HCT116 (cell line): ENCODE measurements around the gene COBL. TPM values are rescaled to one million over a fixed set of nuclear protein-coding genes. Genes with fewer than 3 reads are reported as not detected.

Experiments
- ATAC-seq: fragments of 200-7000 bp; cut with Tn5 transposase; 2 replicates; pipeline ENCODE4 v1.9.1; 2020; ENCODE audit warnings: mild to moderate bottlenecking, moderate library complexity
- BruUV-seq: library from RNA; stranded (reverse); fragments of 400-500 nt; replicated peaks from 2 replicates; lab custom pipeline; 2021; lab: Mats Ljungman, UMichigan
- CTCF ChIA-PET: fragments of 300-600 bp; sonication (Branson Sonifier 250); formaldehyde crosslinking; loops from one replicate; lab custom pipeline; 2021; ENCODE audit warnings: antibody characterized with exemption; lab: Charles Lee
- POLR2A ChIA-PET: fragments of 300-600, 350-600 bp; sonication (Branson Sonifier 250); formaldehyde crosslinking; loops from one replicate; lab custom pipeline; 2021; ENCODE audit warnings: antibody characterized with exemption; lab: Charles Lee
- RAD21 ChIA-PET, 2 experiments: fragments of 300-600 bp; sonication (Branson Sonifier 250); formaldehyde crosslinking; loops; one replicate each; lab custom pipeline; 2023; ENCODE audit warnings: low total read pairs in 2 of 2; ENCODE audit not compliant: uncharacterized antibody in 2 of 2, unreplicated experiment in 2 of 2, low non-redundant PET in 1 of 2; lab: Charles Lee
- DNase-seq: peaks from one replicate; pipeline ENCODE4 v3.0.0-alpha.2; 2010; ENCODE audit warnings: low read depth, low spot score
- H2AFZ ChIP-seq: fragments of 200-600 bp; shearing (Covaris generic), sonication (generic); 2 replicates; pipeline ENCODE4 v1.6.1; 2017; ENCODE audit warnings: low read depth, mixed run types, mixed read lengths, antibody characterized with exemption, low read length; ENCODE audit not compliant: poor library complexity, severe bottlenecking
- H3K27ac ChIP-seq: 2 replicates; pipeline ENCODE4 v1.5.1; 2012; ENCODE audit warnings: low read depth, low read length
- H3K27me3 ChIP-seq: fragments of 200-600 bp; sonication (generic); 2 replicates; pipeline ENCODE4 v1.6.1; 2016; ENCODE audit warnings: mixed run types, low read length, mixed read lengths; ENCODE audit not compliant: insufficient read depth
- H3K36me3 ChIP-seq, 2 experiments: fragments of 200-500 bp in 1 of 2; fragments of 200-600 bp in 1 of 2; sonication (Bioruptor generic) in 1 of 2; sonication (generic) in 1 of 2; 2 replicates each; pipeline versions ENCODE4 v1.5.1 to v1.6.1; 2014 to 2016; ENCODE audit warnings: low read length in 2 of 2, inconsistent platforms in 1 of 2, mixed read lengths in 1 of 2, mixed run types in 1 of 2; ENCODE audit not compliant: insufficient read depth in 2 of 2, control insufficient read depth in 1 of 2
- H3K4me1 ChIP-seq, 2 experiments: fragments of 200-600 bp in 1 of 2; sonication (generic) in 1 of 2; 2 replicates each; pipeline versions ENCODE4 v1.5.1 to v1.6.1; 2012 to 2017; ENCODE audit warnings: low read length in 2 of 2, inconsistent platforms in 1 of 2, mild to moderate bottlenecking in 1 of 2, mixed read lengths in 1 of 2, mixed run types in 1 of 2, moderate library complexity in 1 of 2; ENCODE audit not compliant: insufficient read depth in 2 of 2, control insufficient read depth in 1 of 2
- H3K4me2 ChIP-seq: fragments of 200-600 bp; sonication (generic); 2 replicates; pipeline ENCODE4 v1.6.1; 2017; ENCODE audit warnings: mixed run types, low read length, mixed read lengths
- H3K4me3 ChIP-seq, 2 experiments: fragments of 200-600 bp in 1 of 2; sonication (generic) in 1 of 2; replicated peaks in 1 of 2; 2 replicates each; pipeline ENCODE4 v1.5.1; 2011 to 2016; ENCODE audit warnings: low read length in 2 of 2, control low read depth in 1 of 2, low read depth in 1 of 2, mild to moderate bottlenecking in 1 of 2, mixed read lengths in 1 of 2, mixed run types in 1 of 2
- H3K79me2 ChIP-seq: fragments of 200-600 bp; sonication (generic); 2 replicates; pipeline ENCODE4 v1.6.1; 2017; ENCODE audit warnings: mild to moderate bottlenecking, mixed run types, low read length, moderate library complexity, mixed read lengths; ENCODE audit not compliant: insufficient read depth
- H3K9ac ChIP-seq: fragments of 200-600 bp; sonication (generic); 2 replicates; pipeline ENCODE4 v1.6.1; 2016; ENCODE audit warnings: low read length, mixed read lengths
- H3K9me2 ChIP-seq: fragments of 200-600 bp; sonication (generic), shearing (Covaris generic); 2 replicates; pipeline ENCODE4 v1.6.1; 2017; ENCODE audit warnings: mixed run types, mild to moderate bottlenecking, moderate library complexity; ENCODE audit not compliant: insufficient read depth
- H3K9me3 ChIP-seq, 2 experiments: fragments of 200-500 bp in 1 of 2; fragments of 200-600 bp in 1 of 2; sonication (Bioruptor generic) in 1 of 2; sonication (generic) in 1 of 2; 2 replicates each; pipeline ENCODE4 v1.6.1; 2014 to 2017; ENCODE audit warnings: low read length in 2 of 2, mixed read lengths in 2 of 2, inconsistent platforms in 1 of 2, low read depth in 1 of 2, mild to moderate bottlenecking in 1 of 2, mixed run types in 1 of 2, moderate library complexity in 1 of 2; ENCODE audit not compliant: control insufficient read depth in 1 of 2, insufficient read depth in 1 of 2
- H4K20me1 ChIP-seq: fragments of 200-600 bp; sonication (generic), shearing (Covaris generic); 2 replicates; pipeline ENCODE4 v1.6.1; 2017; ENCODE audit warnings: mixed run types, mild to moderate bottlenecking, moderate library complexity; ENCODE audit not compliant: insufficient read depth
- ELF1 ChIP-seq: IDR thresholded peaks from 2 replicates; pipeline ENCODE4 v1.6.1; 2012; ENCODE audit warnings: low read depth, borderline replicate concordance
- EZH2phosphoT487 ChIP-seq: fragments of 200-600 bp; IDR thresholded peaks from 2 replicates; pipeline ENCODE4 v1.6.1; 2018; ENCODE audit warnings: antibody characterized with exemption, borderline replicate concordance
- FOSL1 ChIP-seq: IDR thresholded peaks from 2 replicates; pipeline ENCODE4 v1.6.1; 2012; ENCODE audit warnings: low read depth
- POLR2AphosphoS5 ChIP-seq: IDR thresholded peaks from 2 replicates; pipeline ENCODE4 v1.6.1; 2011; ENCODE audit warnings: mild to moderate bottlenecking, low read depth, low read length, moderate library complexity
- RAD21 ChIP-seq: IDR thresholded peaks from 2 replicates; pipeline ENCODE4 v1.6.1; 2012; ENCODE audit warnings: low read depth, mild to moderate bottlenecking
- SIN3A ChIP-seq: IDR thresholded peaks from 2 replicates; pipeline ENCODE4 v1.6.1; 2012; ENCODE audit warnings: low read depth
- ZNF274 ChIP-seq: fragments of 200-500 bp; sonication (Bioruptor generic); IDR thresholded peaks from 2 replicates; pipeline ENCODE4 v1.6.1; 2014; ENCODE audit warnings: mild to moderate bottlenecking, low read depth, low read length, inconsistent platforms
- intact Hi-C: fragments of 100-400 bp; cut with micrococcal nuclease; formaldehyde crosslinking; loops from 2 replicates; pipeline ENCODE4 v1.10.0; 2022
- total RNA-seq: library from RNA; stranded (reverse); gene quantifications from one replicate; pipeline ENCODE4 v1.2.1, GENCODE V29; 2021; ENCODE audit not compliant: unreplicated experiment
- TF ChIP-seq, protein P1 (sequence below): IDR thresholded peaks from 2 replicates; pipeline ENCODE4 v1.6.1; 2012; ENCODE audit warnings: low read depth
- TF ChIP-seq, protein P2 (sequence below): IDR thresholded peaks from 2 replicates; pipeline ENCODE4 v1.6.1; 2012
- TF ChIP-seq, protein P3 (sequence below): IDR thresholded peaks from 2 replicates; pipeline ENCODE4 v1.6.1; 2011; ENCODE audit warnings: mild to moderate bottlenecking, low read length, moderate library complexity; ENCODE audit not compliant: insufficient replicate concordance; ENCODE audit errors: extremely low read depth
- TF ChIP-seq, protein P4 (sequence below): IDR thresholded peaks from 2 replicates; pipeline ENCODE4 v1.6.1; 2012

Gene COBL
- total RNA-seq, 1 experiment from 2014 or later = 19.3 TPM

DNA sequence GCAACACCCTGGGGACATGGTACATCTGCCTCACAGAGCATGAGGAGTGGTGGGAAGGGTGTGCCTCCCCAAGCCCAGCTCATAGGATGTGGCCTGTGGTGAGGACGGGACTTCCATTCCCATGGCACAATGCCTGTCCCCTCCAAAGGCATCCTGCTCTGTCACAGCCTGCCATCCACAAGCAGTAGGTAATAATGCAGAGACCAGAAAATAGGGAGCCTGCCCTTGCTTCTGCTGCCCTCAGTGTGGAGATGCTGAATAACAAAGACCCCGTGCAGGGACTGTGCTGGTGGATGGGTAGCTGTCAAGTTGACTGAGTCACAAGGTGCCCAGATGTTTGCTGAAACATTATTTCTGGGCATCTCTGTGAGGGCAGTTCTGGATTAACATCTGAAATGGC lies 334.0 kb downstream of the COBL start:
- ChIA-PET POLR2A (no interaction called here), RAD21 (no interaction called here), CTCF (no interaction called here)
- Histone ChIP-seq H2AFZ (no peak overlapping the region), H3K4me3 (no peak overlapping the region), H3K27me3 (no peaks in the 10 kb centered on the region), H3K79me2 (no peaks in the 10 kb centered on the region), H3K36me3 (no peaks in the 10 kb centered on the region), H3K9ac (no peak overlapping the region), H3K9me2 (no peaks in the 10 kb centered on the region), H3K9me3 (no peaks in the 10 kb centered on the region), H3K27ac (no peak overlapping the region), H3K4me1 (no peaks in the 10 kb centered on the region), H3K4me2 (no peak overlapping the region), H4K20me1 (no peaks in the 10 kb centered on the region)
- ATAC-seq = peak; percentile 63
- no TSS peak for BruUV-seq
- TF ChIP-seq EZH2phosphoT487 (no peak), RAD21 (no peak), ELF1 (no peak), FOSL1 (no peak), POLR2AphosphoS5 (no peak), SIN3A (no peak), ZNF274 (no peak)
- TF ChIP-seq, protein P1, sequence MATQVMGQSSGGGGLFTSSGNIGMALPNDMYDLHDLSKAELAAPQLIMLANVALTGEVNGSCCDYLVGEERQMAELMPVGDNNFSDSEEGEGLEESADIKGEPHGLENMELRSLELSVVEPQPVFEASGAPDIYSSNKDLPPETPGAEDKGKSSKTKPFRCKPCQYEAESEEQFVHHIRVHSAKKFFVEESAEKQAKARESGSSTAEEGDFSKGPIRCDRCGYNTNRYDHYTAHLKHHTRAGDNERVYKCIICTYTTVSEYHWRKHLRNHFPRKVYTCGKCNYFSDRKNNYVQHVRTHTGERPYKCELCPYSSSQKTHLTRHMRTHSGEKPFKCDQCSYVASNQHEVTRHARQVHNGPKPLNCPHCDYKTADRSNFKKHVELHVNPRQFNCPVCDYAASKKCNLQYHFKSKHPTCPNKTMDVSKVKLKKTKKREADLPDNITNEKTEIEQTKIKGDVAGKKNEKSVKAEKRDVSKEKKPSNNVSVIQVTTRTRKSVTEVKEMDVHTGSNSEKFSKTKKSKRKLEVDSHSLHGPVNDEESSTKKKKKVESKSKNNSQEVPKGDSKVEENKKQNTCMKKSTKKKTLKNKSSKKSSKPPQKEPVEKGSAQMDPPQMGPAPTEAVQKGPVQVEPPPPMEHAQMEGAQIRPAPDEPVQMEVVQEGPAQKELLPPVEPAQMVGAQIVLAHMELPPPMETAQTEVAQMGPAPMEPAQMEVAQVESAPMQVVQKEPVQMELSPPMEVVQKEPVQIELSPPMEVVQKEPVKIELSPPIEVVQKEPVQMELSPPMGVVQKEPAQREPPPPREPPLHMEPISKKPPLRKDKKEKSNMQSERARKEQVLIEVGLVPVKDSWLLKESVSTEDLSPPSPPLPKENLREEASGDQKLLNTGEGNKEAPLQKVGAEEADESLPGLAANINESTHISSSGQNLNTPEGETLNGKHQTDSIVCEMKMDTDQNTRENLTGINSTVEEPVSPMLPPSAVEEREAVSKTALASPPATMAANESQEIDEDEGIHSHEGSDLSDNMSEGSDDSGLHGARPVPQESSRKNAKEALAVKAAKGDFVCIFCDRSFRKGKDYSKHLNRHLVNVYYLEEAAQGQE = no peak
- TF ChIP-seq, protein P2, sequence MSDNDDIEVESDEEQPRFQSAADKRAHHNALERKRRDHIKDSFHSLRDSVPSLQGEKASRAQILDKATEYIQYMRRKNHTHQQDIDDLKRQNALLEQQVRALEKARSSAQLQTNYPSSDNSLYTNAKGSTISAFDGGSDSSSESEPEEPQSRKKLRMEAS = no peak
- TF ChIP-seq, protein P3, sequence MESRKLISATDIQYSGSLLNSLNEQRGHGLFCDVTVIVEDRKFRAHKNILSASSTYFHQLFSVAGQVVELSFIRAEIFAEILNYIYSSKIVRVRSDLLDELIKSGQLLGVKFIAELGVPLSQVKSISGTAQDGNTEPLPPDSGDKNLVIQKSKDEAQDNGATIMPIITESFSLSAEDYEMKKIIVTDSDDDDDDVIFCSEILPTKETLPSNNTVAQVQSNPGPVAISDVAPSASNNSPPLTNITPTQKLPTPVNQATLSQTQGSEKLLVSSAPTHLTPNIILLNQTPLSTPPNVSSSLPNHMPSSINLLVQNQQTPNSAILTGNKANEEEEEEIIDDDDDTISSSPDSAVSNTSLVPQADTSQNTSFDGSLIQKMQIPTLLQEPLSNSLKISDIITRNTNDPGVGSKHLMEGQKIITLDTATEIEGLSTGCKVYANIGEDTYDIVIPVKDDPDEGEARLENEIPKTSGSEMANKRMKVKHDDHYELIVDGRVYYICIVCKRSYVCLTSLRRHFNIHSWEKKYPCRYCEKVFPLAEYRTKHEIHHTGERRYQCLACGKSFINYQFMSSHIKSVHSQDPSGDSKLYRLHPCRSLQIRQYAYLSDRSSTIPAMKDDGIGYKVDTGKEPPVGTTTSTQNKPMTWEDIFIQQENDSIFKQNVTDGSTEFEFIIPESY = no peak
- TF ChIP-seq, protein P4, sequence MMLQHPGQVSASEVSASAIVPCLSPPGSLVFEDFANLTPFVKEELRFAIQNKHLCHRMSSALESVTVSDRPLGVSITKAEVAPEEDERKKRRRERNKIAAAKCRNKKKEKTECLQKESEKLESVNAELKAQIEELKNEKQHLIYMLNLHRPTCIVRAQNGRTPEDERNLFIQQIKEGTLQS = no peak
- intact Hi-C loops = loop anchor here (5.0 to 10.0 kb wide), 2 partner anchors 185 to 288 kb away; no protein-coding TSS in a partner anchor
- DNase-seq = no peak
